GM12864 (cell line): ENCODE measurements around the gene TMED10.

Source experiments
- DNase-seq: peaks from one replicate; pipeline ENCODE4 v3.0.0-alpha.2; 2011; ENCODE audit warnings: low read depth
- H3K4me3 ChIP-seq: 2 replicates; pipeline ENCODE4 v1.5.1; 2011; ENCODE audit warnings: mild to moderate bottlenecking, low read depth, low read length, control low read depth
- TF ChIP-seq, protein P1 (sequence below): IDR thresholded peaks from 2 replicates; pipeline ENCODE4 v1.5.1; 2011; ENCODE audit warnings: low read depth, mild to moderate bottlenecking, moderate library complexity, low read length, control low read depth, inconsistent platforms; ENCODE audit errors: missing control alignments

TMED10 gene

DNA sequence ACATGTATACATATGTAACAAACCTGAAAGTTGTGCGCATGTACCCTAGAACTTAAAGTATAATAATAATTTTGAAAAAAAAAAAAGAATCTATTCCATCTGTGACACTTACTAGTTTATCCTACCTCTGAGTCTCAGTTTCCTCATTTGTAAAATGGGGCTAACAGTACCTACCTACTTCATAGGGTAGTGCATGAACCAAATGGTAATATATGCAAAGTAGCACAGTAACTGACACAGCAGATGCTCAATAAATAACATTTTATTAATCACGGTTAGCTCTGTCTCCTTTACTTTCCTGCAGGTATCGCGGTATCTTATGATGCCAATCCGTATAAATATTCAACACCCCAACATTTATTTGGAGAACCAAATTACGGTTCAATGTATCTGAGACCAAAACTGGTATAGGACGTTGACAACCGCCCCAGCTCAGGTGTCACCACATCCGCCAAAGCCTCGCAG, 703 bp downstream of the TMED10 start:
- no peak for DNase-seq
- TF ChIP-seq, protein P1, sequence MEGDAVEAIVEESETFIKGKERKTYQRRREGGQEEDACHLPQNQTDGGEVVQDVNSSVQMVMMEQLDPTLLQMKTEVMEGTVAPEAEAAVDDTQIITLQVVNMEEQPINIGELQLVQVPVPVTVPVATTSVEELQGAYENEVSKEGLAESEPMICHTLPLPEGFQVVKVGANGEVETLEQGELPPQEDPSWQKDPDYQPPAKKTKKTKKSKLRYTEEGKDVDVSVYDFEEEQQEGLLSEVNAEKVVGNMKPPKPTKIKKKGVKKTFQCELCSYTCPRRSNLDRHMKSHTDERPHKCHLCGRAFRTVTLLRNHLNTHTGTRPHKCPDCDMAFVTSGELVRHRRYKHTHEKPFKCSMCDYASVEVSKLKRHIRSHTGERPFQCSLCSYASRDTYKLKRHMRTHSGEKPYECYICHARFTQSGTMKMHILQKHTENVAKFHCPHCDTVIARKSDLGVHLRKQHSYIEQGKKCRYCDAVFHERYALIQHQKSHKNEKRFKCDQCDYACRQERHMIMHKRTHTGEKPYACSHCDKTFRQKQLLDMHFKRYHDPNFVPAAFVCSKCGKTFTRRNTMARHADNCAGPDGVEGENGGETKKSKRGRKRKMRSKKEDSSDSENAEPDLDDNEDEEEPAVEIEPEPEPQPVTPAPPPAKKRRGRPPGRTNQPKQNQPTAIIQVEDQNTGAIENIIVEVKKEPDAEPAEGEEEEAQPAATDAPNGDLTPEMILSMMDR = no peak

GRCh38 chr14:75174066-75174465, 2.3 kb downstream of the TMED10 start:
- no peak for DNase-seq

More for the DNA sequence above, 703 bp downstream of the TMED10 start:
- peak overlapping the region; percentile 72 for H3K4me3 ChIP-seq

GRCh38 chr14:75170772-75171171, 5.6 kb downstream of the TMED10 start:
- H3K4me3 ChIP-seq = no peak overlapping the region
- DNase-seq = no peak

More at GRCh38 chr14:75174066-75174465, 2.3 kb downstream of the TMED10 start:
- no peak overlapping the region for H3K4me3 ChIP-seq
- TF ChIP-seq, protein P1 = no peak

DNA sequence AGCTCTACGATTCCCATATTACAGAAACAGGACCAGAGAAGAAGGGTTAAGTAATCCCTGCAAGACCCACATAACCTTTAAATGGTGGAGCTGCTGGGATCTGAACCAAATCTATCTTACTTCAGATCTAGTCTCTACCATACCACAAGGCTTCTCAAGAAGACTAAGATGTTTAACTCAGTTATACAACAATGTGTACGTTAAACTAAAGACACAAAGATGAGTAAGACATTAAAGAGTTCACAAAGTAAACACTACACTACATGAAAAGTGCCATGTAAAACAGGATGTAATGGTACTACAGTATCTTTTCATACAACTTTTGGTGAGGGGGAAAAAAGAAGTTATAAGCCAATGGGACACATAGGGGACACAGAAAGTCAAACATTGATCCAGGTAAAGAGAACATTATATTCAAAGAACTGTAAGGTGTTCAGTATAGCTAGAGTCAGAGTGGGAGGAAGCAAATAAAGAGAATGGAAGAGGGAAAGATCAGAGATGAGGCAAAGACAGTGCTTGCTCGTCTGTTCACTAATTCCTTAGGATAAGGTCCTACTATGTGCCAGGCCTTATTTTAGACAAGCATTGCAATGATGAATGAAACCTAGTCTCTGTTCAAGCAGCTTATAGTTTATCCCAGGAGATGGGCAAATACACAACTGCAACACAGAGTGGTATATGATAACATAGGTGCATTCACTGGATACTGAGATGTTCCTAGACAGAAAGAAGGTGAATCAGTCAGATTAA, 7.7 kb downstream of the TMED10 start:
- no peak overlapping the region for H3K4me3 ChIP-seq
- TF ChIP-seq, protein P1 = no peak
- no peak for DNase-seq

More at GRCh38 chr14:75170772-75171171, 5.6 kb downstream of the TMED10 start:
- TF ChIP-seq, protein P1 = no peak

GRCh38 chr14:75167325-75167724, 9.1 kb downstream of the TMED10 start:
- no peak overlapping the region for H3K4me3 ChIP-seq
- DNase-seq = no peak
- TF ChIP-seq, protein P1 = no peak

- no peak overlapping the region for H3K4me3 ChIP-seq
- TF ChIP-seq, protein P1 = no peak
- DNase-seq = no peak
Observed at GRCh38 chr14:75165586-75166391, 10.6 kb downstream of the TMED10 start.
